IMR-90 (cell line): ENCODE results near the gene TRIM71. TPM values are rescaled to one million over a fixed set of nuclear protein-coding genes. Genes with fewer than 3 reads are reported as not detected.

ENCODE experiments used
- ATAC-seq: fragments of 200-7000 bp; cut with Tn5 transposase; 2 replicates; pipeline ENCODE4 v1.9.1; 2020; ENCODE audit warnings: low read depth, mild to moderate bottlenecking, moderate library complexity
- BruUV-seq: library from RNA; stranded (reverse); fragments of 400-500 nt; replicated peaks from 2 replicates; lab custom pipeline; 2021; lab: Mats Ljungman, UMichigan
- CTCF ChIA-PET: fragments of 300-600 bp; formaldehyde crosslinking; extraction: SDS; loops from one replicate; lab custom pipeline; 2021; ENCODE audit warnings: antibody characterized with exemption; lab: Yijun Ruan, JAX
- POLR2A ChIA-PET: fragments of 300-600 bp; sonication (Branson Sonifier 250); formaldehyde crosslinking; loops from one replicate; lab custom pipeline; 2022; ENCODE audit warnings: antibody characterized with exemption; ENCODE audit not compliant: unreplicated experiment; lab: Charles Lee
- DNase-seq: peaks from one replicate; pipeline ENCODE4 v3.0.0; 2013
- H2AFZ ChIP-seq: replicated peaks from 2 replicates; pipeline ENCODE3; 2013; ENCODE audit warnings: low read length, mild to moderate bottlenecking; ENCODE audit not compliant: poor library complexity
- H2AK5ac ChIP-seq: 2 replicates; pipeline ENCODE4 v1.6.1; 2013; ENCODE audit warnings: low read depth, low read length, inconsistent platforms
- H2AK9ac ChIP-seq: replicated peaks from 2 replicates; pipeline ENCODE3; 2013; ENCODE audit warnings: mild to moderate bottlenecking, low read depth, low read length, moderate library complexity; ENCODE audit not compliant: poor library complexity
- H2BK120ac ChIP-seq: 2 replicates; pipeline ENCODE4 v1.6.1; 2013; ENCODE audit warnings: low read depth, low read length, inconsistent platforms
- H2BK15ac ChIP-seq: 3 replicates; pipeline ENCODE4 v1.6.1; 2013; ENCODE audit warnings: low read depth, low read length, inconsistent platforms
- H2BK20ac ChIP-seq: 2 replicates; pipeline ENCODE4 v1.6.1; 2013; ENCODE audit warnings: low read depth, mild to moderate bottlenecking, inconsistent platforms, low read length, moderate library complexity
- H2BK5ac ChIP-seq: 2 replicates; pipeline ENCODE4 v1.6.1; 2013; ENCODE audit warnings: mild to moderate bottlenecking, low read depth, low read length, inconsistent platforms; ENCODE audit not compliant: poor library complexity, severe bottlenecking
- H3K14ac ChIP-seq: replicated peaks from 2 replicates; pipeline ENCODE4 v1.6.1; 2013; ENCODE audit warnings: low read depth, low read length, inconsistent platforms
- H3K18ac ChIP-seq: 2 replicates; pipeline ENCODE4 v1.6.1; 2013; ENCODE audit warnings: low read depth, low read length, control low read depth
- H3K23ac ChIP-seq: 2 replicates; pipeline ENCODE4 v1.6.1; 2013; ENCODE audit warnings: low read depth, low read length, inconsistent platforms
- H3K27ac ChIP-seq: 2 replicates; pipeline ENCODE4 v1.5.1; 2013; ENCODE audit warnings: mild to moderate bottlenecking, control low read depth, low read length; ENCODE audit not compliant: insufficient read depth
- H3K27me3 ChIP-seq: 2 replicates; pipeline ENCODE4 v1.6.1; 2013; ENCODE audit warnings: low read length; ENCODE audit not compliant: control insufficient read depth, insufficient read depth
- H3K36me3 ChIP-seq: 2 replicates; pipeline ENCODE4 v1.6.1; 2013; ENCODE audit warnings: low read length, mixed read lengths; ENCODE audit not compliant: control insufficient read depth, insufficient read depth
- H3K4ac ChIP-seq: 2 replicates; pipeline ENCODE4 v1.6.1; 2013; ENCODE audit warnings: low read depth, low read length, inconsistent platforms
- H3K4me1 ChIP-seq: 2 replicates; pipeline ENCODE4 v1.6.1; 2013; ENCODE audit warnings: low read length, mixed read lengths; ENCODE audit not compliant: control insufficient read depth, insufficient read depth
- H3K4me2 ChIP-seq: 2 replicates; pipeline ENCODE4 v1.6.1; 2013; ENCODE audit warnings: low read depth, mild to moderate bottlenecking, control low read depth, low read length, moderate library complexity
- H3K4me3 ChIP-seq: 2 replicates; pipeline ENCODE4 v1.5.1; 2013; ENCODE audit warnings: low read depth, mild to moderate bottlenecking, control low read depth, low read length, moderate library complexity; ENCODE audit not compliant: insufficient read depth
- H3K56ac ChIP-seq: 2 replicates; pipeline ENCODE4 v1.6.1; 2013; ENCODE audit warnings: low read length, inconsistent platforms; ENCODE audit not compliant: insufficient read depth; ENCODE audit errors: extremely low read depth
- H3K79me1 ChIP-seq, 2 experiments: 2 replicates each; pipeline ENCODE4 v1.6.1; 2013; ENCODE audit warnings: low read length in 2 of 2, inconsistent platforms in 1 of 2, low read depth in 1 of 2
- H3K9ac ChIP-seq: 2 replicates; pipeline ENCODE4 v1.6.1; 2013; ENCODE audit warnings: low read depth, low read length, control low read depth
- H3K9me1 ChIP-seq: 2 replicates; pipeline ENCODE4 v1.6.1; 2013; ENCODE audit warnings: low read length, inconsistent platforms; ENCODE audit not compliant: insufficient read depth
- H3K9me3 ChIP-seq: 2 replicates; pipeline ENCODE4 v1.6.1; 2013; ENCODE audit warnings: low read length; ENCODE audit not compliant: control insufficient read depth, insufficient read depth
- H4K20me1 ChIP-seq: 2 replicates; pipeline ENCODE4 v1.6.1; 2013; ENCODE audit warnings: low read length, inconsistent platforms; ENCODE audit not compliant: insufficient read depth
- H4K5ac ChIP-seq: 2 replicates; pipeline ENCODE4 v1.6.1; 2013; ENCODE audit warnings: mild to moderate bottlenecking, low read depth, low read length, control low read depth
- H4K8ac ChIP-seq, 2 experiments: 2 replicates each; pipeline ENCODE4 v1.6.1; 2013; ENCODE audit warnings: low read depth in 2 of 2, low read length in 2 of 2, control low read depth in 1 of 2, inconsistent platforms in 1 of 2
- H4K91ac ChIP-seq: 2 replicates; pipeline ENCODE4 v1.6.1; 2013; ENCODE audit warnings: low read depth, low read length, inconsistent platforms; ENCODE audit not compliant: insufficient read depth
- BHLHE40 ChIP-seq: fragments of 150-350 bp; IDR thresholded peaks from 2 replicates; pipeline ENCODE4 v1.6.1; 2016; ENCODE audit warnings: mild to moderate bottlenecking, low read depth, low read length
- CEBPB ChIP-seq: IDR thresholded peaks from 2 replicates; pipeline ENCODE4 v1.6.1; 2012; ENCODE audit warnings: low read depth, low read length, improper control_type of control experiment
- CHD1 ChIP-seq: IDR thresholded peaks from 2 replicates; pipeline ENCODE4 v1.6.1; 2012; ENCODE audit warnings: low read depth, low read length, improper control_type of control experiment
- CTCF ChIP-seq: conservative IDR thresholded peaks from 2 replicates; pipeline ENCODE4 v1.5.1; 2012; ENCODE audit warnings: mild to moderate bottlenecking, low read depth, low read length, improper control_type of control experiment
- ELK1 ChIP-seq: fragments of 150-350 bp; IDR thresholded peaks from 2 replicates; pipeline ENCODE4 v1.6.1; 2016; ENCODE audit warnings: low read depth, mild to moderate bottlenecking, low read length, moderate library complexity, borderline replicate concordance
- FOS ChIP-seq: fragments of 150-350 bp; IDR thresholded peaks from 2 replicates; pipeline ENCODE4 v1.6.1; 2016; ENCODE audit warnings: low read depth, low read length
- MAZ ChIP-seq: IDR thresholded peaks from 2 replicates; pipeline ENCODE4 v1.6.1; 2012; ENCODE audit warnings: low read depth, mild to moderate bottlenecking, low read length, improper control_type of control experiment, moderate library complexity, borderline replicate concordance
- MXI1 ChIP-seq: IDR thresholded peaks from 2 replicates; pipeline ENCODE4 v1.6.1; 2012; ENCODE audit warnings: low read depth, mild to moderate bottlenecking, low read length, moderate library complexity, borderline replicate concordance
- NFE2L2 ChIP-seq: fragments of 150-350 bp; IDR thresholded peaks from 2 replicates; pipeline ENCODE4 v1.6.1; 2016; ENCODE audit warnings: low read depth, mild to moderate bottlenecking, low read length
- RAD21 ChIP-seq: IDR thresholded peaks from 2 replicates; pipeline ENCODE4 v1.6.1; 2012; ENCODE audit warnings: low read length, improper control_type of control experiment
- RCOR1 ChIP-seq: IDR thresholded peaks from 2 replicates; pipeline ENCODE4 v1.6.1; 2012; ENCODE audit warnings: mild to moderate bottlenecking, low read length, improper control_type of control experiment; ENCODE audit not compliant: insufficient replicate concordance
- RFX5 ChIP-seq: IDR thresholded peaks from 2 replicates; pipeline ENCODE4 v1.8.0; 2012; ENCODE audit warnings: low read depth, mild to moderate bottlenecking, low read length, moderate library complexity
- SMC3 ChIP-seq: fragments of 150-350 bp; IDR thresholded peaks from 2 replicates; pipeline ENCODE4 v1.6.1; 2016; ENCODE audit warnings: low read depth, mild to moderate bottlenecking, antibody characterized with exemption, low read length, moderate library complexity
- WGBS, 2 experiments: methylation state at CpG; one replicate each; pipeline versions ENCODE4 v1.1.5 to v1.1.7; 2013; ENCODE audit warnings: missing lambda C conversion rate in 2 of 2; ENCODE audit not compliant: insufficient read length in 1 of 2; ENCODE audit errors: extremely low coverage in 2 of 2; 5-methylcytosine and 5-hydroxymethylcytosine counted together
- dilution Hi-C: fragments of 300-500 bp; cut with HindIII; formaldehyde crosslinking; loops from one replicate; pipeline ENCODE4 v1.14.3; 2018; ENCODE audit warnings: low sequenced_read_pairs; ENCODE audit not compliant: unreplicated experiment
- in situ Hi-C: fragments of 300-500 bp; cut with MboI; formaldehyde crosslinking; loops from 3 replicates; pipeline ENCODE4 v1.14.3; 2019; ENCODE audit warnings: low sequenced_read_pairs, inconsistent platforms, mixed read lengths
- intact Hi-C: fragments of 100-400 bp; cut with micrococcal nuclease; formaldehyde crosslinking; loops from 2 replicates; pipeline ENCODE4 v1.10.0; 2022
- polyA plus RNA-seq, 3 experiments: library from polyadenylated mRNA; depleted of rRNA; stranded (reverse); fragments of >200 nt; gene quantifications; 2 replicates each; pipeline ENCODE4 v1.2.3, GENCODE V29; 2012; ENCODE audit warnings: low replicate concordance in 1 of 3
- total RNA-seq: library from RNA; depleted of rRNA; stranded (reverse); fragments of >200 nt; gene quantifications from 2 replicates; pipeline ENCODE4 v1.2.3, GENCODE V29; 2012

The TRIM71 gene
- total and polyA plus RNA-seq, 2 of the 4 experiments (the other 2 are of a cell fraction) = not detected

GRCh38 chr3:32912046-32912445, 94.2 kb downstream of the TRIM71 start:
- intact Hi-C loops = no loop called here
- in situ Hi-C loops = no loop called here

More at GRCh38 chr3:32912046-32912445, 94.2 kb downstream of the TRIM71 start:
- no peak overlapping the region for H2BK5ac ChIP-seq
- no peak overlapping the region for H4K5ac ChIP-seq
- no peak overlapping the region for H2AK5ac ChIP-seq
- no peak overlapping the region for H3K9ac ChIP-seq
- H3K4ac ChIP-seq = no peak overlapping the region
- no peak overlapping the region for H2BK15ac ChIP-seq
- ChIA-PET CTCF (no interaction called here), POLR2A (no interaction called here)
- DNase-seq (no peak), ATAC-seq (no peak)
- no peak overlapping the region for H3K56ac ChIP-seq
- H2BK120ac ChIP-seq = no peak overlapping the region
- WGBS, 2 experiments = 56% methylated on average over 1 of the region's 1 CpG; no CpG with 5 or more reads in 1 of the 2 experiments
- no peaks in the 10 kb centered on the region for H3K4me1 ChIP-seq
- no peak overlapping the region for H3K4me2 ChIP-seq
- no peak overlapping the region for H3K23ac ChIP-seq
- H3K9me1 ChIP-seq = no peaks in the 10 kb centered on the region
- no peaks in the 10 kb centered on the region for H4K20me1 ChIP-seq
- no peak overlapping the region for H3K14ac ChIP-seq
- peaks cover 1% of the 10 kb centered on the region for H3K27me3 ChIP-seq
- H3K79me1 ChIP-seq = no peaks in the 10 kb centered on the region
- no peak overlapping the region for H4K8ac ChIP-seq
- H2AK9ac ChIP-seq = no peak overlapping the region
- H3K18ac ChIP-seq = no peak overlapping the region
- no peak overlapping the region for H2AFZ ChIP-seq
- H2BK20ac ChIP-seq = no peak overlapping the region
- no peaks in the 10 kb centered on the region for H3K36me3 ChIP-seq
- no TSS peak for BruUV-seq
- dilution Hi-C loops = no loop called here
- no peak overlapping the region for H3K4me3 ChIP-seq
- peaks cover 4% of the 10 kb centered on the region; the same call in 1 of the 2 replicates for H3K9me3 ChIP-seq
- no peak overlapping the region for H4K91ac ChIP-seq
- TF ChIP-seq RFX5 = no peak
- TF ChIP-seq RCOR1 = no peak
- no peak for TF ChIP-seq SMC3
- no peak for TF ChIP-seq BHLHE40
- TF ChIP-seq MXI1 = no peak
- no peak for TF ChIP-seq MAZ
- no peak for TF ChIP-seq RAD21
- TF ChIP-seq CHD1 = no peak
- no peak for TF ChIP-seq CTCF
- no peak for TF ChIP-seq ELK1
- no peak for TF ChIP-seq FOS
- TF ChIP-seq CEBPB = no peak
- TF ChIP-seq NFE2L2 = no peak
- H3K27ac ChIP-seq = no peak overlapping the region
